ENCODE results near the gene SLC25A30. TPM values are rescaled to one million over a fixed set of nuclear protein-coding genes. Genes with fewer than 3 reads are reported as not detected.
"Not testable (repeated sequence)": the region's sequence is repeated elsewhere in the genome, so short reads cannot be mapped to it uniquely, and the experiment has no call there.

The SLC25A30 gene
- total RNA-seq, 4 donors from 2014 or later: 7.4 to 16.3 (median 13.1) TPM

DNA sequence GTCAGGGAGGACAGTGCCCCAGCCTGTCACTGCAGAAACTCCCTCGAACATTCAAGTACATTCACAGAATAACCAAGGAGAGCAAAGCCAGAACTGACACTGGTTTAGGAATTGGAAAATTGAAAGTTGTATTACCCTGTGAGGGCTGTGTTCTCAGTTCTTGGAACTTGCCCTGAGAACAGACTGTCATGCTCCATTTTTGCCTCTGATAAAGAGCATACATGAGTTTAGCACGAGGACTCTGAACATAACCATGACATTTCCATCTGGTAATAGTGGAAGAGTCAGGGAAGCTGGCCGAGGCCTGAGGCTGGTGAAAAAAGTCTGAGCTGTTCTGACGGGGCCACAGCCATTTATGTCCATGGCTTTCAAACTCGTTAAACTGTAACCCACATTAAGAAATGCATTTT, 15.2 kb upstream of the SLC25A30 start:
- no peaks in the 10 kb centered on the region for H3K4me1 ChIP-seq
- ATAC-seq: no peak
- no peaks in the 10 kb centered on the region for H3K27me3 ChIP-seq
- H3K27ac ChIP-seq: no peak overlapping the region
- 59 to 69% methylated on average over 4 to 5 of the region's 5 CpGs for WGBS, 2 donors (ENCODE audit: low coverage in 1 of 2)
- no peaks in the 10 kb centered on the region for H3K36me3 ChIP-seq
- H3K4me3 ChIP-seq: no peak overlapping the region
- no peaks in the 10 kb centered on the region for H3K9me3 ChIP-seq
- TF ChIP-seq POLR2A (IDR thresholded peaks at IDR 0.05): no peak
- no peak for TF ChIP-seq POLR2AphosphoS5 (IDR thresholded peaks at IDR 0.05)
- TF ChIP-seq, protein P1, sequence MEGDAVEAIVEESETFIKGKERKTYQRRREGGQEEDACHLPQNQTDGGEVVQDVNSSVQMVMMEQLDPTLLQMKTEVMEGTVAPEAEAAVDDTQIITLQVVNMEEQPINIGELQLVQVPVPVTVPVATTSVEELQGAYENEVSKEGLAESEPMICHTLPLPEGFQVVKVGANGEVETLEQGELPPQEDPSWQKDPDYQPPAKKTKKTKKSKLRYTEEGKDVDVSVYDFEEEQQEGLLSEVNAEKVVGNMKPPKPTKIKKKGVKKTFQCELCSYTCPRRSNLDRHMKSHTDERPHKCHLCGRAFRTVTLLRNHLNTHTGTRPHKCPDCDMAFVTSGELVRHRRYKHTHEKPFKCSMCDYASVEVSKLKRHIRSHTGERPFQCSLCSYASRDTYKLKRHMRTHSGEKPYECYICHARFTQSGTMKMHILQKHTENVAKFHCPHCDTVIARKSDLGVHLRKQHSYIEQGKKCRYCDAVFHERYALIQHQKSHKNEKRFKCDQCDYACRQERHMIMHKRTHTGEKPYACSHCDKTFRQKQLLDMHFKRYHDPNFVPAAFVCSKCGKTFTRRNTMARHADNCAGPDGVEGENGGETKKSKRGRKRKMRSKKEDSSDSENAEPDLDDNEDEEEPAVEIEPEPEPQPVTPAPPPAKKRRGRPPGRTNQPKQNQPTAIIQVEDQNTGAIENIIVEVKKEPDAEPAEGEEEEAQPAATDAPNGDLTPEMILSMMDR (IDR thresholded peaks at IDR 0.05): no peak
- TF ChIP-seq EP300 (IDR thresholded peaks at IDR 0.05): no peak

DNA sequence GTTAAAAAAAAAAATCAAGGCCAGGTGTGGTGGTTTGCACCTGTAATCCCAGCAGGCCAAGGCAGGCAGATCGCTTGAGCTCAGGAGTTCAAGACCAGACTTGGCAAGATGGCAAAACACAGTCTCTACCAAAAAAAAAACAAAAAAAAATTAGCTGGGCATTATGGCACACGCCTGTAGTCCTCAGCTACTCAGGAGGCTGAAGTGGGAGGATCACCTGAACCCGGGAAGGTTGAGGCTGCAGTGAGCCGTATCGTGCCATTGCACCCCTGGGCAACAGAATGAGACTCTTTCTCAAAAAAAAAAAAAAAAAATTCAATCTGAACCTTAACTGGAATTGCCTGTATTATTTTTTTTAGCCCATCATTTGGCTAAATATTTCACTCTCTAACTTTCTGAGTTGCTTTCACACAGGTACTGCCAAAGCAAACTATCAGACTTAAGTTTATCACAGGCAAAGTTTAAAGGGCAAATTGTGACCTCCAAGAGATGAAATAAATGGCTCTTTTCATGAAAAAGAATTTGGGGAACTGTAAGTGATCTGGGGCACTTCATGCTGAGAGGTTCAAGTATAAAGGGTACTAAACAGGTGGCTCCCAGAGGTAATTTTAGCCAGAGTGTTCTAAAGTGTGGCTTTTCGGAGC, 14.7 kb upstream of the SLC25A30 start:
- 94 to 95% methylated on average over 5 to 6 of the region's 6 CpGs for WGBS, 2 donors (ENCODE audit: low coverage in 1 of 2)
- Histone ChIP-seq H3K36me3 (no peaks in the 10 kb centered on the region), H3K9me3 (no peaks in the 10 kb centered on the region), H3K4me3 (no peak overlapping the region), H3K27ac (no peak overlapping the region), H3K4me1 (no peaks in the 10 kb centered on the region), H3K27me3 (no peaks in the 10 kb centered on the region)
- TF ChIP-seq POLR2A (IDR thresholded peaks at IDR 0.05): no peak
- TF ChIP-seq POLR2AphosphoS5 (IDR thresholded peaks at IDR 0.05): no peak
- TF ChIP-seq EP300 (IDR thresholded peaks at IDR 0.05): no peak
- TF ChIP-seq, protein P1 (IDR thresholded peaks at IDR 0.05): no peak
- no peak for ATAC-seq

DNA sequence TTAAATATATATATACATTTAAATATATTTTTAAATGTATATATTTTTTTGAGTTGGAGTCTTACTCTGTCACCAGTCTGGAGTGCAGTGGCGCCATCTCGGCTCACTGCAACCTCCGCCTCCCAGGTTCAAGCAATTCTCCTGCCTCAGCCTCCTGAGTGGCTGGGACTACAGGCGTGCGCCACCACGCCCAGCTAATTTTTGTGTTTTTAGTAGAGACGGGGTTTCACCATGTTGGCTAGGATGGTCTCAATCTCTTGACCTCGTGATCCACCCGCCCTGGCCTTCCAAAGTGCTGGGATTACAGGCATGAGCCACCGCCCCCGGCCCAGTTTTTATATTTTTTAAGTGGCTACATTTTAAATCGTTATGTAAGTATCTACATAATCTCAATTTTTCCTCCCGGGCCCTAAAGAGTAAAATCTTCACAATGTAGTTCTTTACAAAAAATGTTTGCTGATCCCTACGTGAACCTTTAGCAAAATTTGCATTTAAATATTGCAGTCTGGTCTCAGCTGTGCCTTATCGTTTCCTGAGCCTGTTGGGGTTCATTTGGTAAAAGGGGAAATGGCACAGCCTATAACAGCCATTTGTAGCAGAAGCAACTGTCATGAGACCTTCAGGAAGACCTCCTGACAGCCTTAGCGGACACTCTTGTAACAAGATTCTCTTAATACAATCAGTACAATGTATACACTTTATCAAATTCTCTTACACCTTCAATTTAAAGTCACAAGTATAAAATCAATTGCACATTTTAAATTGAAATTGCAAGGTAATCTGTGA, 8.1 kb upstream of the SLC25A30 start:
- not testable (repeated sequence) for H3K4me3 ChIP-seq, H3K27me3 ChIP-seq, ATAC-seq, H3K9me3 ChIP-seq, H3K27ac ChIP-seq, H3K36me3 ChIP-seq, H3K4me1 ChIP-seq
- WGBS, 2 donors (ENCODE audit: low coverage in 1 of 2): 81 to 100% methylated on average over 6 to 16 of the region's 16 CpGs

DNA sequence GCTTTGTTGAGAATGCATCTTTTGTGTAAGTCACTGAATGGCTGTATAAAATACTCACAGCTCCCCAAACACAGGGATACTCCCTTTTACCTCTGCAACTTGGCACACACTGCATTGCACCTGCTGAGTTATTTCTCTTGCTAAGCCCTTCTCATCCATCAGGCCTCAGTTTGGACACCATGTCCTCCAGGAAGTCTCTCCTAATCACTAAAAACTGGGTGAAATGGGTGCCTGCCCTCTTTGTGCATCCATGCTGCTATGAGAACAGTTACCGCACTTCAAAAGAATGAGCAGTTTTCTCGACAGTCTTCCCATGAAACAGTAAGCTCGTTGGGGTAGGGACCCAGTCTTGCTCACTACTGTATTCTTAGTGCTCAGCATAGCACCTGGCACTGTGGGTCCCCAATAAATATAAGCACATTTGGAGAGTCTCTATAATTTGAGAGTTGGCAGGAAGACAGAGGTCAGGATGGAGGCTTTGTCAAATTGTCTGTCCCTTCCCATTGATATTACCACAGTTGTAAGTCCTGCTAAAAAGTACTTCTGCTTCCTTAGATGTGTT, 4.6 kb upstream of the SLC25A30 start:
- WGBS, 2 donors (ENCODE audit: low coverage in 1 of 2): 62 to 76% methylated on average over 2 to 3 of the region's 3 CpGs
- Histone ChIP-seq H3K36me3 (no peaks in the 10 kb centered on the region), H3K4me1 (no peaks in the 10 kb centered on the region), H3K27me3 (no peaks in the 10 kb centered on the region), H3K4me3 (no peak overlapping the region), H3K27ac (no peak overlapping the region), H3K9me3 (no peaks in the 10 kb centered on the region)
- ATAC-seq: no peak
- TF ChIP-seq POLR2A (IDR thresholded peaks at IDR 0.05): no peak
- TF ChIP-seq, protein P1 (IDR thresholded peaks at IDR 0.05): no peak
- TF ChIP-seq POLR2AphosphoS5 (IDR thresholded peaks at IDR 0.05): no peak
- no peak for TF ChIP-seq EP300 (IDR thresholded peaks at IDR 0.05)

DNA sequence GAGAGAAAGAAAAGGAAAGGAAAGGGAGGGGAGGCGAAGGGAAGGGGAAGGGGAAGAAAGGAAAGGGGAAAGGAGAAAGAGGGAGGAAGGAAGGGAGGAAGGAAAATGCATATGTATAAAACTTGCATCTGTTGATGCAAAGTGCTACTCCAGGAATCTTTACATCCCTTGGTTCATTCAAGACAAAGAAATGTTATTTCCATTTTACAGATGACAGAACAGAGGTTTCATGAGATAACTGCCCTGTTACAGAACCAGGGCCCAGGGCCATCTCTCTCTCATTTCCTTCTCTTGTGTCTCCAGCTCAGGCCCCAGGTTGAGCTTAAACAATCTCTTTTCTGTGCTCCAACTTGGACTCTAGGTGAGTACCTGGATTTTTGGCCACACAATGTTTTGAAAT, 1.8 kb upstream of the SLC25A30 start:
- Histone ChIP-seq H3K27ac (no peak overlapping the region), H3K4me3 (no peak overlapping the region), H3K4me1 (peaks cover 0 to 20% (median 8%) of the 10 kb centered on the region in 3 donors), H3K27me3 (no peaks in the 10 kb centered on the region), H3K36me3 (no peaks in the 10 kb centered on the region), H3K9me3 (no peaks in the 10 kb centered on the region)
- WGBS, 2 donors (ENCODE audit: low coverage in 1 of 2): 100% methylated on average over 1 of the region's 1 CpG; no CpG with 5 or more reads in 1 of the 2 donors
- no peak for ATAC-seq
- no peak for TF ChIP-seq EP300 (IDR thresholded peaks at IDR 0.05)
- TF ChIP-seq POLR2AphosphoS5 (IDR thresholded peaks at IDR 0.05): no peak
- TF ChIP-seq, protein P1 (IDR thresholded peaks at IDR 0.05): no peak
- no peak for TF ChIP-seq POLR2A (IDR thresholded peaks at IDR 0.05)

DNA sequence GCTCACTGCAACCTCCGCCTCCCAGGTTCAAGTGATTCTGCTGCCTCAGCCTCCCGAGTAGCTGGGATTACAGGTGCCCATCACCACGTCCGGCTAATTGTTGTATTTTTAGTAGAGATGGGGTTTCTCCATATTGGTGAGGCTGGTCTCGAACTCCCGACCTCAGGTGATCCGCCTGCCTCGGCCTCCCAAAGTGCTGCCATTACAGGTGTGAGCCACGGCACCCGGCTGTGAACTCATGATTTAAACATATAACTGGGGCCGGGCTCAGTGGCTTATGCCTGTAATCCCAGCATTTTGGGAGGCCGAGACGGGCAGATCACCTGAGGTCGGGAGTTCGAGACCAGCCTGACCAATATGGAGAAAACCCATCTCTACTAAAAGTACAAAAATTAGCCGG, 1.2 kb upstream of the SLC25A30 start:
- H3K27me3 ChIP-seq, H3K36me3 ChIP-seq, H3K9me3 ChIP-seq, H3K27ac ChIP-seq, ATAC-seq, H3K4me3 ChIP-seq: not testable (repeated sequence)
- H3K4me1 ChIP-seq: peaks cover 0 to 25% (median 10%) of the 10 kb centered on the region in 3 donors
- 92 to 94% methylated on average over 4 to 10 of the region's 16 CpGs for WGBS, 2 donors (ENCODE audit: low coverage in 1 of 2)
